ENCODE measurements around the gene ZNF48.

Gene ZNF48

DNA sequence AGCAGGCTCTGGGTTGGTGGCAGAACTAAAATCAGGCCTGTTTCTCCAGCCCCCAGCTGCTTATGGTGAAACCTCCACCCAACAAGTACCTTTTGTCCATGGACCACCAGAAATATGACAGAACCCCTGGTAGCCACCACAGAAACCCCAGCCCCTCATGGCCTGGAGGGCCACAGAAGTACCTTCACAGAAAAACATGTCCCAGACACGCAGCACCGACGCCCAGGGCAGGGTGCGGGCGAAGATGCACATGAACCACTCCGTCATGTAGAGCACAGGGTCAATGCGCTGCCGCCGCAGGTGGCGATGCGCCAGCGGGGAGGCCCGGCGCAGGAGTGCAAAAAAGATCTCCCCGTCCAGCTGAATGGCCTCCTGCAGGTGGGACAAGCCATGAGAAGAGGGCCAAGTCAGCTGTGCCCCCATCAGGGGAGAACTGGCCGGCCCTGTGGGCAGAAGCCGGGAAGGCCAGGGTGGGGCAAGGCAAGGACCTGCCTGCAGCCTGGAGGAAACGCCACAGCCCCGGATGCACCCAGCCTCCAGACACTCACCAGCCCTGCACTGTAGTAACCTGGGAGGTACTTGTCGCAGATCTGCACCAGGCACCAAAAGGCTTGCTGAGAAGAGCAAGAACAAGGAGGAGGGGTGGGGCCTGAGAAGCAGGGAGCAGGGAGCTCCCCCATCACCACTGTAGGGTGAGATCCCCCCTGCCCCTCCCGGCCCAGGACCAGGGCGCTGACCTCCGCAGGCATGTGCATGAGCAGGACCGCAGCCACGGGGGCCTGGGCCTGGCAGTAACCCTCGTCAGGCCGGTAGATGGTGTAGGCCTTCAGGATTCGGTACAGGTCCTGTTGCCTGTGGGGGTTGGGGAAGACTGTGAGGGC lies 36.0 kb upstream of the ZNF48 start:
- no peak for DNase-seq

DNA sequence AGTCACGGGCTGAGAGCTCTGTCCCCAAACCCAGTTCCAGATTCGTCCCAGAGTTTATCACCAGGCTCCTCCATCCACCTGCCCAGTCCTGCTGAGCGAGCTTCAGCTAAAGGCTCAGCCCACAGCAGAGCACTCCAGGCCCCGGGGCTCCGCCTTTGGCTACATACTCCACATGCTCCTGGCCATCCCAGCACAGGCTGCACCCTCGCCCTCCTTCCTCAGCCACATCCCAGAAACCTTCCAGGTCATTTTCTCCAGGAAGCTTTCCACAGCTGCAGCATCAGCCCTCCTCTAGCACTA lies 35.4 kb upstream of the ZNF48 start:
- no peak for DNase-seq

DNA sequence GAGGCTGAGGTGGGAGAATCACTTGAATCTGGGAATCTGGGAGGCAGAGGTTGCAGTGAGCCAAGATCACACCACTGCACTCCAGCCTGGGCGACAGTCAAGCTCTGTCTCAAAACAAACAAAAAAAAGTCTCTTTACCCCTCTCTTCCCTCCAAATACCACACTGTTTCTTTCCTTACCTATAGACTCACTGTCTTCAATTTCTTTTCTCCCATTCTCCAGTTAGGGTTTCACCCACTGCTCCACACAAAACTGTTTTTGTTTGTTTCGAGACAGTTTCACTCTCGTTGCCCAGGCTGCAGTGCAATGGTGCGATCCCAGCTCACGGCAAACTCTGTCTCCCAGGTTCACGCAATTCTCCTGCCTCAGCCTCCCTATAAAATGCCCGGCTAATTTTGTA lies 34.0 kb upstream of the ZNF48 start:
- DNase-seq = no peak

DNA sequence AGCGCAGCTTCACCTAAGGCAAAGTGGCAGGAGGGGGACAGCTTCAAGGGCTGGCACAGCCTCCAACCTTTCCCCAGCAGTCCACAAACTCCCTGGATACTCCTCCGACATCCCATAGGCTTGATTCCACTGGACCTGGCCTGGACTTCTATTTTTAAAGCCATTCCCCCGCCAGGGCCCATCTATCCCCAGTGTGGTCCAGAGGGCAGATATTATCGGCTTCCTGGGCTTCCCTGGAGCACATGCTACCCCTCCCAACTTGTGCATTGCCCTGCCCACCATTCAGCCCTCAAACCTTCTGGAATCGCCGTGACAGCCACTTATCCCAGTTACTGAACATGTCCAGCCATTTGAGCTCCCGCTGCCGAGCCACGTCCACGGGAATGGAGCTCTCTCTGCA lies 30.0 kb upstream of the ZNF48 start:
- DNase-seq = no peak

DNA sequence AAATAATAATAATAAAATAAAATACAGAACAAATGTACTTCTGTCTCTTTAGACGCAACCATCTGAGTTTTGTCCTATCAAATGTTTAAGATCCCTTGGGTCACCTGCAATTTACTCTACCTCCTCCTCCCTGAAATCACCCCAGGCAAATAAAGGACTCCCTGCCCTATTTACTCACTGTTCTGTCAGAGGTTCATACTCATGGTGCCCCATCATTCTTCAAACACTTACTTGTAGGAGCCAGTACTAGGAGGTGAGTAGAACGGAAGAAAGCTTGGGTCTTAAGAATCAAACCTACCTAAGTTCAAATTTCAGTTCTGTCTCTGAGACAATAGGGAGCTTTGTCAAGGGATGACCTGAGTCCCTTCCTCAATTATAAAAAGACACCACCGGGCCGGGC lies 28.7 kb upstream of the ZNF48 start:
- DNase-seq = no peak

DNA sequence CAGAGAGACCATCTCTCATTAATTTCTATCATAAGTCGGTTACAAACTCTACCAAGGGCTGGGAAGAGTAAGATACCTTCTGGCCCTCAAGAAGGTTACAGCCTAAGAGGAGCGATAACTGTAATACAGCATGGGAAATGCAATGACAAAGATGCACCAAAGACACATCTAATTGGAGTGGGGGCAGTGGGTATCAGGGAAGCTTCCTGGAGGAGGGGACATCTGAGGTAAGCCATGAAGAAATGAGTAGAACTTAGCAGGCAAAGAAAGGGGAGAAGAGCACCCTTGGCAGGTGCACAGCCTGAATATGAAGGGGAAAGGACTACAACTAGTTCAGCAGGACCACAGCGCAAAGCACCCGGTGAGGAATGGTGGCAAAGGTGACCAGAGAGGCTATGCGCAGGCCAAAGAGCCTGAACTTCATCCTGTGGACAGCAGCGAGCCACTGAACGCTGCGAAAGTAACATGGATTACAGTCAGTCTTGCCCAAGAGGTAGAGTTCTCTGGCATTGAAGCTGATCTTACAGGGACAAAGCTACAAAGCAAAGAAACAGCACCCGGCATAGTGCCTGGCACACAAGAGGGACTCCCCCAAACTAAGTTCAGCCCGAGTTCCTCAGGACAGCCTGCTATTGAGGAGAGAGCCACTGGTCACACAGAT lies 27.7 kb upstream of the ZNF48 start:
- no peak for DNase-seq

DNA sequence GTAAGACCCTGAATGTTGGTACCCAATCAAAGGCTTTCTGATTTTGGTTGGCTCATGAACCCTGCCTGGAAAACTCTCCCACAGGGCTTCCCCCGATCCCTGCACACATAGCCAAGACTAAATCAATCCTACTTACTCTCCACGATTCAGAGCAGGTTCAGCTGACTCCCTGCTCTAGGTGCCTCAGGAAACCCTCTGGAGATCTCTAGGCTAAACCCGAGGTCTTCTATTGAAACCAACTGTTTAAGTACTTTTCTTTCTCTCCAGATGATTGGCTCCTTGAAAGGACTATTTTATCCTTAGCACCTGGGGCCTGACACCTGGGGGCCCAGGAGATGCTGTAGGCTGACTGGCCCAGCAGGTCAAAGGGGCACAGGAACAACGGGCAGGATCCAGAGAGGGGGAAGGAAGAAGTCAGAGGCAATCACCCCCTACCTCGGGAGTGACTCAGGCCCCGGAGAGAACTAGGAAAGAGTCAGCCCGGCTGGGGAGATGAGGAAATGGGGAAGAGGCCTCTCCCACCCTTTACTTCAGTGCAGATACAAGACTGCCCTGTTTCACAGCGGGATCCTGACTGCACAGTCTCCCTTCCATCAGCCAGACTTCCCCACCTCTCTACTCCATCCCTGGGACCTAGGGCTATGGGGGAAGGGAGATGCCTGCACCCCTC lies 27.0 kb upstream of the ZNF48 start:
- DNase-seq = no peak

DNA sequence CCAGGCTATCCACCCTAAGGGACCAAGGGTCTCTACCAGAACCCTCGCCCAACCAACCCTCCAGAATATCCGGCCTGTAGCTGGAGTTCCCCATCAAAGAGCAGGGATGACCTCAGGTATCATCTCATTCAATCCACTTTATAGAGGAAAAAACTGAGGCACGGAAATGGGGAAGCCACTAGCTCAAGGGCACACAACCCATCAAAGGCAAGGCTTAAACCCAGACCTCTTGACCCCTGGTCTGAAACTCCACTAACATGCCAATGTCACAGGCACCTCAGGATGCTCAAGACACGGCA lies 26.5 kb upstream of the ZNF48 start:
- DNase-seq = no peak

DNA sequence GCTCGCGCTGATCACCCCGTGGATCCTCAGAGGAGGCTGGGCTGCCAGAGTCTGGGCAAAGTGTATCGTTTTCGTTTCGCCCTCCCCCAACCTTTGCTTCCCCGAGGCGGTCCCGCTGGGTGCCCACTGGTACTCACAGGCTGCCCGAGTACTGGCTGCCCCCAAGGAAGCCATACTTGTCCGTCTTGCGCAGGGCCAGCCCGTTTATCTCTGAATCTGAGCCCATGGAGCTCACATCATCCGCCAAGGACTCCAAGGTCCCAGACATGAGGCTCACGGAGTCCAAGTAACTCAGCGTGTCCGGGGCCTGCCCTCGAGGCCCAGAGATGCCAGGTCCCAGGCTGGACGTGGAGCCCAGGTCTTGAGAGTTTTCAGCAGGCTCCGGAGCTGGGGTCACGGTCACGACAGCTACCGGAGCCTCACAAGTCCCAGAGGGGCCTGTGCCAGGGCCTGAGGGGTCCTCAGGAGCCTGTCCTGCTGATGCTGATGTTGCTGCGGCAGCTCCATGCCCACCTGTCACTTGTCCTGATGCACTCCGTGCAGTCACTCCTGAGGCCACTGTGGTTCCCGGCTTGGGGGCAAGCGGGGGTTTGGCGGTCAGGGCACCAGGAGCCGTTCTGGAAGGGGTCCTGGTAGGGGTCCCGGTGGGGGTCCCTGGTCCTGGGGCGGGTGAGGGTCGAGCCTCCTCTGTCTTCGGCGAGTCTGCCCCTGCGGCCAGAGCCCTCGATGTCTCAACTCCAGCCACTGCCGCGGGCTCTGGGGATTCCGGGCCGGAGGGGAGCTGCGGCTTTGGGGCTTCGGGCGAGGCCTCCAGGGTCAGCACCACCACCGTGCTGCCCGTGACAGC lies 25.9 kb upstream of the ZNF48 start:
- no peak for DNase-seq

DNA sequence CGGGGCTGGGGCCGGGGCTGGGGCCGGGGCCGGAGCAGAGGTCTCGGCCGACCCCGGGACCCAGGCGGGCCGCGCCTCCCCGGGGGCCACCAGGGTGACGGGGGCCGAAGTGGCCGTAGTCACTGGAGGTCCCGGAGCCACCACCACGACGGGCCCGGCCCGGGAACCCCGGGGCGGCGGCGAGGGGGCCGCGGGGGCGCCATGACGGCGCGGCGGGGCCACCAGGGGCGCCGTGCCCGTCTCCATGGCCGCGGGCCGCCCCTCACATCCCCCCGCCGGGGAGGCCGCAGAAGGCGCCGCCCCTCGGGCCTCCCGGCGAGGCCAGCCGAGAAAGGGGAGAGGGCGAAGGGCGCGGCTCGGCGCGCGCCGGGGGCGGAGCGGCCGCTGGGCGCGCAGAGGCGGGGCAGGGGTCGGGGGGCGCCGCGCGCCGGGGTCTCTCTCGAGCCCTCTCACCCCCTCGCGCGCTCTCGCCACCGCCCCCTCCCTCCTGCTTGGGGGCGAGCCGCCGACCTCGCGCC lies 25.2 kb upstream of the ZNF48 start:
- DNase-seq = no peak

DNA sequence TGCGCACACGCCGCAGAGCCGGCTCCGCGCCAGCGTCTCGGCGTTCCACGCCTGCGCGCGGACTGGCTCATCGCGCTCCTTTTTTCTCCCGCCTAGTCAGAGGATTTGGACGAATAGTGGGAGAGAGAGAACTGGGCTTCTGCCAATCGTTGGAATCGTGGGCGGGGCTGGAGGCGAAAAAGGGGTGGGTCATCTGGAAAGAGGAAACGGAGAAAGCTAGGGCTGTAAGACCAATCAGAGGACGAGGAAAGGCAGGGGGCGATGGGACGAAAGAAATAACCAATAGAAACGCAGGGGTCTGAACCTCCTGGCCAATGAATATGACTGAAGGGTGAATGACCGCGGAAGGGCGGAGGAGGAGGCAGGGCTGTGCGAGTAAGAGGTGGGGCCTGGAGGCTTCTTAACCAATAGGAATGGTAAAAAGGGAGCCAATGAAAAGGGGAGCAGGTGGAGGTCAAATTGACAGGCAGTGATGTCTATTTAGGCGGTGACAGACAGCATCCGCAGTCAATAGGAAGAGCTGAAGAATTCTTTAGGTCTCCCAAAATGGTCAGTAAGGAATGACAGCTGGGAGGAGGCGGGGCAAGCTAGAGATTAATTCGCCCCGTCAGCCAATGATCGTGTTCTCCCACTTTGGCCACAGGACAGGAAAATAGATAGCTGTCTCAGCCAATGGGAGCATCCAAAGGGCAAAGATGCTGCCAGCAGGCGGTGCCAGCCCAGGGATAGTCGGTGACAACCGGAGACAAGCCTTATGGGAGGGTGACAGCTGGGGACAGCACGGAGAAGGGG lies 24.6 kb upstream of the ZNF48 start, which contains the start of gene TBC1D10B:
Gene TBC1D10B (minus strand): TSS at position 39 of the 792 bp plus-strand sequence. CDS start 311 bp downstream, outside the sequence.
- peak; percentile 99 for DNase-seq

DNA sequence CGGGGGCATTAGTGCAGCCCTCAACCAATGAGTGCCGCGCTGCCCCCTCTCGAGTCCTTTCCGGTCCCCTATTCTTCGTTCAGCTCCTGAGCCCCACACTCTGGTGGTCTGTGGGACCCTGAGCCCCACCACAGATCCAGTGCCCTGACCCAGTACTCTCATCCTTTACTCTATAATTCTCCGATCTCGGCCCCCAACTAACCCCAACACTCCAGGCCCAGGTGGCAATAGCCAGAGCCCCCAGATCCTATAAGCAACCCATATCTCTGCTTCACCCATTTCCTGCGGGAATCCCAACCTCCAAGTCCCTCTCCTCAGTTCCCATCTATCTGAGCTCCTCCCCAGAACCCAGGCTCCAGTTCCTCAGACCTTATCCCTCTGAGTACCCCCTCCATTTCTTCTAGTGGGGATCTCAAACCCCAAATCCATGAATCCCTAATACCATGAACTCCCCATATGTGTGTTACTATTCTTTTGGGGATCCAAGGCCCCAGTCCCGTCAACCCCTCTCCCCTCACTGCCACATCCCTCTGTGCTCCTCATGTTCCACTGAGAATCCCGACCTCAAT lies 23.9 kb upstream of the ZNF48 start:
- no peak for DNase-seq

DNA sequence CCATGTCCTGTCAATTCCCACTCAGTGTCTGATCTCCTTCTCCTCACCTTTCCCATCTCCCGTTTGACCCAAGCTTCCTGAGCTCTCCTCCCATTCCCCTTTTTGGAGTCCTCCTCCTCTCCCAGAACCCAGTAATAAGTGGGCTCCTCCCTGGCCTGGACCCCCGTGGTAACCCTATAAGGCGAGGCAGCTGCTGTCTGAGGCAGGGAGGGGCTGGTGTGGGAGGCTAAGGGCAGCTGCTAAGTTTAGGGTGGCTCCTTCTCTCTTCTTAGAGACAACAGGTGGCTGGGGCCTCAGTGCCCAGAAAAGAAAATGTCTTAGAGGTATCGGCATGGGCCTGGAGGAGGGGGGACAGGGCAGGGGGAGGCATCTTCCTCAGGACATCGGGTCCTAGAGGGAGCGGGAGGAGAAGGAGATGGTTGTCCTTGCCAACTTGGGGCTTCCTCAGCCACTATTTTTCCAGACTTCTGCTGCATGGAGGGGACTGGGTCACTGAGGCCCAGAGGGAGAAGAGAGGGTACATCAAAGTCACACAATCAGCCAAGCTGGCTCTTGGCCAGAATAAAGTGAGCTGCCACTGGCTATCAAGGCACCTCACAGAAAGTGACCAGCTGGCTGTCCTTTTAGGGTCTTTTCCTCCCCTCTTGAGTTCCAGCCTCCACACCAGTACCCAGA lies 23.0 kb upstream of the ZNF48 start:
- DNase-seq = no peak

DNA sequence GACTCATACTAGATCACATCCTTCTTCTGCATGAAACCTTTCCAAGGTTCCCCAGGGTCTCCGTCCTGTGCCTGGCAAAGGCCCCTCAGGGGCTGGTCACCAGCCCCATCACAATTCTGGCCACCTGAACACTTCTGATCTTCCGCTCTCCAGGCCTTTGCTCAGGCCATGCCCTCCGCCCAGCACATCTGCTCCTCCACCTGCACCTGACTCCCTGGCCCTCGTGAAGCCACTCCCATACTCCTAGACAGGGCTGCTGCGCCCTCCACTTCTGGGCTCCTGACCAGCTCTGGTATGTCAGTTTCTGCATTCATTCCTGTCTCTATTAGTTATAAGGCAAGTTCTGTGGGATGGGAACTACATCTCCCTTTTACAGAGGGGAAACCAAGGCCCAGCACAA lies 22.5 kb upstream of the ZNF48 start:
- no peak for DNase-seq

DNA sequence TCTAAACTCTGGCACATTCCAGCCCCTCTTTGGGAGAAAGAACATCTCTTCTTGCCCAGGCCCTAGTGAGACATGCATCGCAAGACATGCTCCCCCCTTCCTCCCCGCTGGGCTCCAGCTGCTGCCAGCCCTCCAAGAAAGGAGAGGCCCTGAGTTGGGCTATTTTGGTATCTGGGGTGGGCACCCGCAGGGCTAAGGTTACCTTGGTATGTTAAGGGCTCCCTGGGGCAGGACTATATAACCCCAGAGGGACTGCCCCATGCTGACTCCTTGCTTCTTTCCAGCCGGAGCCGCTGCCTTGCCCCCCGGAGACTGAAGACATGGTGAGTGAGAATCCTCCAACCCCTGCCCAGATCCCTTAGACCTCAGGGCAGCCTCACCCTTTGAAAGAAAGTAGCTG lies 20.7 kb upstream of the ZNF48 start, which contains the start of gene MYL11:
Gene MYL11 (plus strand): TSS at position 265 of the 400 bp plus-strand sequence. CDS start 56 bp downstream, at position 321.
- DNase-seq = no peak

DNA sequence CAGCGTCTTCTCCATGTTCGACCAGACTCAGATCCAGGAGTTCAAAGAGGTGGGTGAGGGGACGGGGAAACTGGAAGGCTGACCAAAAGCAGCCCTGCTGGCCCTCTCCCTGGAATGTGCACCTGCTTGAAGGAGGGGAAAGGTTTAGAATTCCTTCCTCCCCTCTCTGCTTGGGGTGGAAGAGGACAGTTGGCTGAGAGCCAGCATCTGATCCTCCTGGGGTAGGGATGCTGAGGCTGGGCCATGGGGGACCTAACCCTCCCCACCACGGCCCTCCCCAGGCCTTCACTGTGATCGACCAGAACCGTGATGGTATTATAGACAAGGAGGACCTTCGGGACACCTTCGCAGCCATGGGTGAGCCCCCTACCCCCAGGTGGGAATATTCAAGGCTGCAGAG lies 19.4 kb upstream of the ZNF48 start:
- DNase-seq = no peak

DNA sequence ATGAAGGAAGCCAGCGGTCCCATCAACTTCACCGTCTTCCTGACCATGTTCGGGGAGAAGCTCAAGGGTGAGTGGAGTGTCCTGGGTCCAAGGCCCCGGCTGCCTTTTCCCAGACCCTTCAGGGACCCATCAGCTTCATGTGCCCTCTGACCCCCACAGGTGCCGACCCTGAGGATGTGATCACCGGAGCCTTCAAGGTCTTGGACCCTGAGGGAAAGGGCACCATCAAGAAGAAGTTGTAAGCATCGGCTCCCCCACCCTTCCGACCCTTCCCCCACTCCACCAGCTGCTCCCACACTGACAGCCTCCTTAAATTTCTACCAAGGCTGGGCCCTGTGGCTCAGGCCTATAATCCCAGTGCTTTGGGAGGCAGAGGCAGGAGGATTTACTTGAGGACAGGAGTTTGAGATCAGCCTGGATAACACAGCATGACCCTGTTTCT lies 18.7 kb upstream of the ZNF48 start:
- DNase-seq = no peak

DNA sequence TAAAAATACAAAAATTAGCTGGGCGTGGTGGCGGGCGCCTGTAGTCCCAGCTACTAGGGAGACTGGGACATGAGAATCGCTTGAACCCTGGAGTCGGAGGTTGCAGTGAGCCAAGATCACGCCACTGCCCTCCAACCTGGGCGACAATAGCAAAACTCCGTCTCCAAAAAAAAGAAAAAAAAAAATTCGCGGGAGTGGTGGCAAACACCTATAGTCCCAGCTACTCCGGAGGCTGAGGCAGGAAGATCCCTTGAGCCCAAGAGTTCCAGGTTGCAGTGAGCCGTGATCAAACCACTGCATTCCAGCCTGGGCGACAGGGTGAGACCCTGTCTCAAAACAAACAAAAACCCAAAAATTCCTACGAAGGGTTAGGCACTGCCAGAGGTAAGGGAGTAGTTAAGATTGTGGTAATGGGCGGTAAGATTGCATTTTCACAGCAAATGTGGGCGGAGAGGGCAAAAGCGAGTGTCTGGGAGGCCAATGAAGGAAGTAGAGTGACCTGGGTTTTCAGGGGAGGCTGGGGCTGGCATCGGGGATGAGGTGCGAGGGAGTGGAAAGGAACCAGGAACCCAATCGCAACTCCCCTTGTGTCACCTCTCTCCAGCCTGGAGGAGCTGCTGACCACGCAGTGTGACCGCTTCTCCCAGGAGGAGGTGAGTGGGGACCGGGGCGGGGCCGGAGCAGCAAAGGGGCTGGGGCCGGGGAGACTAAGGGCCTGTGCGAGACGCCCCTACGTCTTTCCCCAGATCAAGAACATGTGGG lies 18.0 kb upstream of the ZNF48 start:
- DNase-seq = no peak

DNA sequence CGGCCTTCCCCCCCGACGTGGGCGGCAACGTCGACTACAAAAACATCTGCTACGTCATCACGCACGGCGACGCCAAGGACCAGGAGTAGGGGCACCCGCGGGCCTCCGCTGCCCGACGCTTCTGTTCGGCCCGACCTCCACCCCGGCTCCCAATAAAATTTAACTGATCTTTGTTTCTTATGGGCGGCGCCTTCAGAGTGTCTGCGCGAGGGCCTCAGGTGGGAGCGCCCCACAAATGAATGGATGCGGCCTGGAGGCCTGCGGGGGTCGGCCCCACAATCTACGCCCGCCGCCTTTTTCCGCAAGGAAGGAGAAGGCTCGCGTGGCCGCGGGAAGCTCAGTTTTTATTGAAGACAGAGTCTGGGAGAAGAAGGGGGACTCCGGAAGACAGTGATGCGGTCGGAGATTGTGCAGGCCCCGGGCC lies 17.4 kb upstream of the ZNF48 start:
- peak; percentile 89 for DNase-seq
